Keratinocyte (primary cell): ENCODE measurements around the gene STK32C. TPM values are rescaled to one million over a fixed set of nuclear protein-coding genes. Genes with fewer than 3 reads are reported as not detected.

Source experiments
- DNase-seq: peaks from one replicate; pipeline ENCODE4 v3.0.0-alpha.2; 2011; ENCODE audit warnings: low read depth, missing footprints, low spot score
- FAIRE-seq: peaks from 2 replicates; lab custom pipeline; 2011; peaks lifted over from hg19 to GRCh38; lab: Jason Lieb, UNC
- H2AFZ ChIP-seq: 2 replicates; pipeline ENCODE4 v1.6.0; 2012; ENCODE audit warnings: low read length, control low read depth, inconsistent platforms; ENCODE audit not compliant: control insufficient read depth
- H3K27ac ChIP-seq: 2 replicates; pipeline ENCODE4 v1.5.1; 2011; ENCODE audit warnings: low read length; ENCODE audit not compliant: control insufficient read depth, insufficient read depth
- H3K27me3 ChIP-seq: 3 replicates; pipeline ENCODE4 v1.6.0; 2011; ENCODE audit warnings: low read length; ENCODE audit not compliant: control insufficient read depth, insufficient read depth; ENCODE audit errors: extremely low read depth
- H3K36me3 ChIP-seq, 2 experiments: 2 replicates in 1 of 2; 3 replicates in 1 of 2; pipeline ENCODE4 v1.5.1; 2011; ENCODE audit warnings: low read length in 2 of 2, mild to moderate bottlenecking in 1 of 2; ENCODE audit not compliant: control insufficient read depth in 2 of 2, insufficient read depth in 2 of 2; ENCODE audit errors: extremely low read depth in 1 of 2
- H3K4me1 ChIP-seq: 3 replicates; pipeline ENCODE4 v1.5.1; 2011; ENCODE audit warnings: low read length; ENCODE audit not compliant: control insufficient read depth, insufficient read depth; ENCODE audit errors: extremely low read depth
- H3K4me2 ChIP-seq: 3 replicates; pipeline ENCODE4 v1.6.0; 2011; ENCODE audit warnings: low read depth, low read length; ENCODE audit not compliant: control insufficient read depth, insufficient read depth; ENCODE audit errors: extremely low read depth
- H3K4me3 ChIP-seq, 3 experiments: fragments of 200-600 bp in 1 of 3; sonication (generic) in 1 of 3; 2 replicates in 2 of 3; 3 replicates in 1 of 3; pipeline ENCODE4 v1.5.1; 2011 to 2016; ENCODE audit warnings: low read length in 3 of 3, mild to moderate bottlenecking in 3 of 3, control low read depth in 2 of 3, inconsistent platforms in 1 of 3, low read depth in 1 of 3, mixed read lengths in 1 of 3, mixed run types in 1 of 3, moderate library complexity in 1 of 3; ENCODE audit not compliant: control insufficient read depth in 2 of 3, insufficient read depth in 2 of 3; ENCODE audit errors: extremely low read depth in 1 of 3
- H3K79me2 ChIP-seq: 2 replicates; pipeline ENCODE4 v1.6.0; 2012; ENCODE audit warnings: low read length; ENCODE audit not compliant: control insufficient read depth, insufficient read depth
- H3K9ac ChIP-seq: 3 replicates; pipeline ENCODE4 v1.6.0; 2011; ENCODE audit warnings: low read length; ENCODE audit not compliant: control insufficient read depth, insufficient read depth; ENCODE audit errors: extremely low read depth
- H3K9me1 ChIP-seq: 3 replicates; pipeline ENCODE4 v1.6.0; 2011; ENCODE audit warnings: low read length; ENCODE audit not compliant: control insufficient read depth, insufficient read depth; ENCODE audit errors: extremely low read depth
- H3K9me3 ChIP-seq: 2 replicates; pipeline ENCODE4 v1.5.1; 2012; ENCODE audit warnings: low read depth, low read length; ENCODE audit not compliant: control insufficient read depth
- H4K20me1 ChIP-seq: 3 replicates; pipeline ENCODE4 v1.6.0; 2011; ENCODE audit warnings: low read length; ENCODE audit not compliant: control insufficient read depth, insufficient read depth; ENCODE audit errors: extremely low read depth
- EZH2 ChIP-seq: IDR thresholded peaks from one replicate; pipeline ENCODE4 v1.6.1; 2012; ENCODE audit warnings: inconsistent platforms, mild to moderate bottlenecking, low read length, moderate library complexity
- dilution Hi-C: fragments of 300-500 bp; cut with MboI; formaldehyde crosslinking; loops from one replicate; pipeline ENCODE4 v1.7.0; 2020; ENCODE audit warnings: low sequenced_read_pairs; ENCODE audit not compliant: extremely low pct_ligation_motif_present
- polyA plus RNA-seq, 5 experiments: library from polyadenylated mRNA; depleted of rRNA in 3 of 5; stranded (reverse) in 3 of 5; stranded (forward) in 1 of 5; unstranded in 1 of 5; fragments of >200 nt; gene quantifications; 1 replicate in 1 of 5; 2 replicates in 3 of 5; 3 replicates in 1 of 5; pipeline versions ENCODE4 v1.2.1 to v1.2.3, GENCODE V29; 2011 to 2012; ENCODE audit warnings: missing spikeins in 2 of 5, low read depth in 1 of 5, low replicate concordance in 1 of 5
- TF ChIP-seq, protein P1 (sequence below), 3 experiments: IDR thresholded peaks in 1 of 3; conservative IDR thresholded peaks in 1 of 3; optimal IDR thresholded peaks in 1 of 3; 2 replicates in 2 of 3; 3 replicates in 1 of 3; pipeline versions ENCODE3 to v1.5.1; 2011; ENCODE audit warnings: low read length in 3 of 3, mild to moderate bottlenecking in 3 of 3, moderate library complexity in 2 of 3, control low read depth in 1 of 3, inconsistent platforms in 1 of 3; ENCODE audit not compliant: insufficient read depth in 2 of 3; ENCODE audit errors: extremely low read depth in 1 of 3

Gene STK32C
- polyA plus RNA-seq, 1 donor (not counting 4 experiments of a cell fraction or from before 2014, with no cell fraction given): 4.1 TPM

DNA sequence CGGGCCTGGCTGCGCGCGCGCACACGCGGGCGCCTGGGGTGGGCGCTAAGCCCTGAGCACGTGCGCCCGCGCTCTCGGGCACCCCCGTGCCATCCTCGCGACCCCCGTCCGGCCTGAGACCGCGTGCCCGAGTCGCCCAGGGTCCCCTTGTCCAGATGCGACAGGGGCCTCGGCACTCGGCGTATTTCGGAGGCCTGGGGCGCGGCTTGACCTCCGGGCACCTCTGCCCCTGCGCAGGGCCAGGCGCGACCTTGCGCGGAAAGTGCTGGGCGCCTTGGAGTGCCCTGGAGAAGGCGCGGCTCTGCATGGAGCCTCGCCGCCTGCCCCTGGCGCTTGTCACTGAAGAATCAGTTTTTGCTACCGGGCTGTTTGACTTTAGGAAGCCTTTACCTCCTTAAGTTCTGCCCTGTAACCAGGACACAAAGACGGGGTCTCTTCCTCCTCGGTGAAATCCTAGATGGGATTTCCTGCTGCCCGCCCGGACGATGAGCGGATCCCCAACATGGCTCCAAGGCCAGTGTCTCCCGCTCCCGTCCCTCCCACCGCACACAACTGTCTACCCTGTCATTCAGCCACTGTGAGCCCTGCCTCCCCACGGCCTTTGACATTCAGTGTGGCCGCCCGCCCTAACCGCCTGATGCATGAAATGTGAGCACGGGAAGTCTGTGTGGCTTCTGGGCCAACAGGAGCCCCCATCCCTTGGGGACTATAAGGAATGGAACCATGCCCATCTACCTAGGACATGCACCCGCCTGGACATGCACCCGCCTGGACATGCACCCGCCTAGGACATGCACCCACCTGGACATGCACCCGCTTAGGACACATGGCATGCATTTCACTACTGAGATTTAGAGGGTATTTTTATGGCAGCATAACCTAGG lies 1.1 kb upstream of the STK32C start:
- TF ChIP-seq, protein P1, sequence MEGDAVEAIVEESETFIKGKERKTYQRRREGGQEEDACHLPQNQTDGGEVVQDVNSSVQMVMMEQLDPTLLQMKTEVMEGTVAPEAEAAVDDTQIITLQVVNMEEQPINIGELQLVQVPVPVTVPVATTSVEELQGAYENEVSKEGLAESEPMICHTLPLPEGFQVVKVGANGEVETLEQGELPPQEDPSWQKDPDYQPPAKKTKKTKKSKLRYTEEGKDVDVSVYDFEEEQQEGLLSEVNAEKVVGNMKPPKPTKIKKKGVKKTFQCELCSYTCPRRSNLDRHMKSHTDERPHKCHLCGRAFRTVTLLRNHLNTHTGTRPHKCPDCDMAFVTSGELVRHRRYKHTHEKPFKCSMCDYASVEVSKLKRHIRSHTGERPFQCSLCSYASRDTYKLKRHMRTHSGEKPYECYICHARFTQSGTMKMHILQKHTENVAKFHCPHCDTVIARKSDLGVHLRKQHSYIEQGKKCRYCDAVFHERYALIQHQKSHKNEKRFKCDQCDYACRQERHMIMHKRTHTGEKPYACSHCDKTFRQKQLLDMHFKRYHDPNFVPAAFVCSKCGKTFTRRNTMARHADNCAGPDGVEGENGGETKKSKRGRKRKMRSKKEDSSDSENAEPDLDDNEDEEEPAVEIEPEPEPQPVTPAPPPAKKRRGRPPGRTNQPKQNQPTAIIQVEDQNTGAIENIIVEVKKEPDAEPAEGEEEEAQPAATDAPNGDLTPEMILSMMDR (optimal IDR thresholded peaks at IDR 0.05 in 1 of 3, IDR thresholded peaks at IDR 0.05 in 1 of 3, conservative IDR thresholded peaks at IDR 0.05 in 1 of 3; ENCODE audit: extremely low read depth in 1 of 3, insufficient read depth in 2 of 3, low read length in 3 of 3): no peak
- peak; percentile 49 for TF ChIP-seq EZH2
- peaks cover 47% of the 10 kb centered on the region for H3K27me3 ChIP-seq
- no peaks in the 10 kb centered on the region for H3K9me3 ChIP-seq
- no peaks in the 10 kb centered on the region for H3K79me2 ChIP-seq
- no peaks in the 10 kb centered on the region for H3K36me3 ChIP-seq
- H3K4me2 ChIP-seq: peak overlapping the region; percentile 75
- FAIRE-seq: no peak
- H3K4me3 ChIP-seq: peak overlapping the region; percentile 63 to 70 (median 67)
- no peaks in the 10 kb centered on the region for H3K4me1 ChIP-seq
- H3K27ac ChIP-seq: no peak overlapping the region
- H4K20me1 ChIP-seq: no peaks in the 10 kb centered on the region
- dilution Hi-C loops: no loop called here
- DNase-seq: no peak
- H2AFZ ChIP-seq: peak overlapping the region; percentile 26
- peak overlapping the region; percentile 15 for H3K9ac ChIP-seq
- H3K9me1 ChIP-seq: no peaks in the 10 kb centered on the region

DNA sequence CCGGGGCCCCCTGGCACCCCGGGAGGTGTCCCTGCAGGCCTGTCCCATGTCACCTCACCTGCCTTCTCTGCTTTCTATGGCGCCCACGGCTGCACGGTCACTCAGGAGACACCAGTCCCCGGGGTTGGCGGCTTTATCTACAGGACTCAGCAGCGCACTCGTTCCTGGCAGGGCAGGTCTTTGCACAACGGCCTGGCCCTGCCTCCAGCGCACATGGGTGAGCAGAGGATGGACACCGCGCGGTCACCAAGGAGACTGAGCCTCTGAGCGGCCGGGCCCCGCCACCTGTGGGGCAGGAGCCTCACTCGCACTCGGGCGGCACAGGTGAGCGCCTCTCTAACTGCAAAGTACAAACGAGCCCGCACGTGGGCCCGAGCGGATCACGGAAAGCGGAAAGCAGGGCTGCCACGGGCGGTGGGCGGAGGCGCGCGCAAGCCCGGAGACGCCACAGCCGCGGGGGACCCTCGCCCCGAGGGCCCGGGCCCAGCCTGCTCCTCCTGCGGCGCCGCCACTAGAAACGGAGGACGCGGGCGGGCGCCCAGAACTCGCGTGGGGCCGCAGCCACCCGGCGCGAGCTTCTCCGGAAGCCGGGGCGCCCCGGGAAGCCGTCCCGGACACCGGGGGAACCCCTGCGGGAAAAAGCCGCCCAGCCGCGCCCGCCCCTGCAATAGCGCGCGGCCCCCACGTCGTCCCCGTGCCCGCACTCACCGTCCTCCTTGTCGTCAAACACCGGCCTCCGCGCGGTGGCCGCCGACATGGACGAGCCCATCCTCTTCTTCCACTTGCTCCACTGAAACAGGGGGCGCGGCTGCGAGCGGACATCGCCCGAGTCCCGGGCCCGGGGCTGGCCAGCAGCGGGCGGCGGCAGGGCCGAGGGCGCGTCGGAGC lies 642 bp downstream of the STK32C start:
- TF ChIP-seq, protein P1 (optimal IDR thresholded peaks at IDR 0.05 in 1 of 3, IDR thresholded peaks at IDR 0.05 in 1 of 3, conservative IDR thresholded peaks at IDR 0.05 in 1 of 3; ENCODE audit: extremely low read depth in 1 of 3, insufficient read depth in 2 of 3, low read length in 3 of 3): no peak
- TF ChIP-seq EZH2: peak; percentile 71
- DNase-seq: no peak
- Histone ChIP-seq H3K36me3 (no peaks in the 10 kb centered on the region), H3K4me1 (no peaks in the 10 kb centered on the region), H3K79me2 (no peaks in the 10 kb centered on the region), H3K9me3 (no peaks in the 10 kb centered on the region), H2AFZ (peak overlapping the region; percentile 58), H3K4me2 (peak overlapping the region; percentile 66), H3K27me3 (peaks cover 42% of the 10 kb centered on the region), H4K20me1 (no peaks in the 10 kb centered on the region), H3K9me1 (no peaks in the 10 kb centered on the region), H3K27ac (no peak overlapping the region), H3K9ac (no peak overlapping the region), H3K4me3 (peak overlapping the region; percentile 31 to 57 (median 43))
- no peak for FAIRE-seq
- dilution Hi-C loops: no loop called here
